IMR-90 (cell line): Measurements from ENCODE around the gene PARP1. TPM values are rescaled to one million over a fixed set of nuclear protein-coding genes. Genes with fewer than 3 reads are reported as not detected.

Experiments used
- ATAC-seq: fragments of 200-7000 bp; cut with Tn5 transposase; 2 replicates; pipeline ENCODE4 v1.9.1; 2020; ENCODE audit warnings: low read depth, mild to moderate bottlenecking, moderate library complexity
- BruUV-seq: library from RNA; stranded (reverse); fragments of 400-500 nt; replicated peaks from 2 replicates; lab custom pipeline; 2021; lab: Mats Ljungman, UMichigan
- CTCF ChIA-PET: fragments of 300-600 bp; formaldehyde crosslinking; extraction: SDS; loops from one replicate; lab custom pipeline; 2021; ENCODE audit warnings: antibody characterized with exemption; lab: Yijun Ruan, JAX
- POLR2A ChIA-PET: fragments of 300-600 bp; sonication (Branson Sonifier 250); formaldehyde crosslinking; loops from one replicate; lab custom pipeline; 2022; ENCODE audit warnings: antibody characterized with exemption; ENCODE audit not compliant: unreplicated experiment; lab: Charles Lee
- DNase-seq: peaks from one replicate; pipeline ENCODE4 v3.0.0; 2013
- H2AFZ ChIP-seq: replicated peaks from 2 replicates; pipeline ENCODE3; 2013; ENCODE audit warnings: low read length, mild to moderate bottlenecking; ENCODE audit not compliant: poor library complexity
- H2AK5ac ChIP-seq: 2 replicates; pipeline ENCODE4 v1.6.1; 2013; ENCODE audit warnings: low read depth, low read length, inconsistent platforms
- H2AK9ac ChIP-seq: replicated peaks from 2 replicates; pipeline ENCODE3; 2013; ENCODE audit warnings: mild to moderate bottlenecking, low read depth, low read length, moderate library complexity; ENCODE audit not compliant: poor library complexity
- H2BK120ac ChIP-seq: 2 replicates; pipeline ENCODE4 v1.6.1; 2013; ENCODE audit warnings: low read depth, low read length, inconsistent platforms
- H2BK15ac ChIP-seq: 3 replicates; pipeline ENCODE4 v1.6.1; 2013; ENCODE audit warnings: low read depth, low read length, inconsistent platforms
- H2BK20ac ChIP-seq: 2 replicates; pipeline ENCODE4 v1.6.1; 2013; ENCODE audit warnings: low read depth, mild to moderate bottlenecking, inconsistent platforms, low read length, moderate library complexity
- H2BK5ac ChIP-seq: 2 replicates; pipeline ENCODE4 v1.6.1; 2013; ENCODE audit warnings: mild to moderate bottlenecking, low read depth, low read length, inconsistent platforms; ENCODE audit not compliant: poor library complexity, severe bottlenecking
- H3K14ac ChIP-seq: replicated peaks from 2 replicates; pipeline ENCODE4 v1.6.1; 2013; ENCODE audit warnings: low read depth, low read length, inconsistent platforms
- H3K18ac ChIP-seq: 2 replicates; pipeline ENCODE4 v1.6.1; 2013; ENCODE audit warnings: low read depth, low read length, control low read depth
- H3K23ac ChIP-seq: 2 replicates; pipeline ENCODE4 v1.6.1; 2013; ENCODE audit warnings: low read depth, low read length, inconsistent platforms
- H3K27ac ChIP-seq: 2 replicates; pipeline ENCODE4 v1.5.1; 2013; ENCODE audit warnings: mild to moderate bottlenecking, control low read depth, low read length; ENCODE audit not compliant: insufficient read depth
- H3K27me3 ChIP-seq: 2 replicates; pipeline ENCODE4 v1.6.1; 2013; ENCODE audit warnings: low read length; ENCODE audit not compliant: control insufficient read depth, insufficient read depth
- H3K36me3 ChIP-seq: 2 replicates; pipeline ENCODE4 v1.6.1; 2013; ENCODE audit warnings: low read length, mixed read lengths; ENCODE audit not compliant: control insufficient read depth, insufficient read depth
- H3K4ac ChIP-seq: 2 replicates; pipeline ENCODE4 v1.6.1; 2013; ENCODE audit warnings: low read depth, low read length, inconsistent platforms
- H3K4me1 ChIP-seq: 2 replicates; pipeline ENCODE4 v1.6.1; 2013; ENCODE audit warnings: low read length, mixed read lengths; ENCODE audit not compliant: control insufficient read depth, insufficient read depth
- H3K4me2 ChIP-seq: 2 replicates; pipeline ENCODE4 v1.6.1; 2013; ENCODE audit warnings: low read depth, mild to moderate bottlenecking, control low read depth, low read length, moderate library complexity
- H3K4me3 ChIP-seq: 2 replicates; pipeline ENCODE4 v1.5.1; 2013; ENCODE audit warnings: low read depth, mild to moderate bottlenecking, control low read depth, low read length, moderate library complexity; ENCODE audit not compliant: insufficient read depth
- H3K56ac ChIP-seq: 2 replicates; pipeline ENCODE4 v1.6.1; 2013; ENCODE audit warnings: low read length, inconsistent platforms; ENCODE audit not compliant: insufficient read depth; ENCODE audit errors: extremely low read depth
- H3K79me1 ChIP-seq, 2 experiments: 2 replicates each; pipeline ENCODE4 v1.6.1; 2013; ENCODE audit warnings: low read length in 2 of 2, inconsistent platforms in 1 of 2, low read depth in 1 of 2
- H3K9ac ChIP-seq: 2 replicates; pipeline ENCODE4 v1.6.1; 2013; ENCODE audit warnings: low read depth, low read length, control low read depth
- H3K9me1 ChIP-seq: 2 replicates; pipeline ENCODE4 v1.6.1; 2013; ENCODE audit warnings: low read length, inconsistent platforms; ENCODE audit not compliant: insufficient read depth
- H3K9me3 ChIP-seq: 2 replicates; pipeline ENCODE4 v1.6.1; 2013; ENCODE audit warnings: low read length; ENCODE audit not compliant: control insufficient read depth, insufficient read depth
- H4K20me1 ChIP-seq: 2 replicates; pipeline ENCODE4 v1.6.1; 2013; ENCODE audit warnings: low read length, inconsistent platforms; ENCODE audit not compliant: insufficient read depth
- H4K5ac ChIP-seq: 2 replicates; pipeline ENCODE4 v1.6.1; 2013; ENCODE audit warnings: mild to moderate bottlenecking, low read depth, low read length, control low read depth
- H4K8ac ChIP-seq, 2 experiments: 2 replicates each; pipeline ENCODE4 v1.6.1; 2013; ENCODE audit warnings: low read depth in 2 of 2, low read length in 2 of 2, control low read depth in 1 of 2, inconsistent platforms in 1 of 2
- H4K91ac ChIP-seq: 2 replicates; pipeline ENCODE4 v1.6.1; 2013; ENCODE audit warnings: low read depth, low read length, inconsistent platforms; ENCODE audit not compliant: insufficient read depth
- BHLHE40 ChIP-seq: fragments of 150-350 bp; IDR thresholded peaks from 2 replicates; pipeline ENCODE4 v1.6.1; 2016; ENCODE audit warnings: mild to moderate bottlenecking, low read depth, low read length
- CEBPB ChIP-seq: IDR thresholded peaks from 2 replicates; pipeline ENCODE4 v1.6.1; 2012; ENCODE audit warnings: low read depth, low read length, improper control_type of control experiment
- ELK1 ChIP-seq: fragments of 150-350 bp; IDR thresholded peaks from 2 replicates; pipeline ENCODE4 v1.6.1; 2016; ENCODE audit warnings: low read depth, mild to moderate bottlenecking, low read length, moderate library complexity, borderline replicate concordance
- MAZ ChIP-seq: IDR thresholded peaks from 2 replicates; pipeline ENCODE4 v1.6.1; 2012; ENCODE audit warnings: low read depth, mild to moderate bottlenecking, low read length, improper control_type of control experiment, moderate library complexity, borderline replicate concordance
- MXI1 ChIP-seq: IDR thresholded peaks from 2 replicates; pipeline ENCODE4 v1.6.1; 2012; ENCODE audit warnings: low read depth, mild to moderate bottlenecking, low read length, moderate library complexity, borderline replicate concordance
- NFE2L2 ChIP-seq: fragments of 150-350 bp; IDR thresholded peaks from 2 replicates; pipeline ENCODE4 v1.6.1; 2016; ENCODE audit warnings: low read depth, mild to moderate bottlenecking, low read length
- RAD21 ChIP-seq: IDR thresholded peaks from 2 replicates; pipeline ENCODE4 v1.6.1; 2012; ENCODE audit warnings: low read length, improper control_type of control experiment
- RCOR1 ChIP-seq: IDR thresholded peaks from 2 replicates; pipeline ENCODE4 v1.6.1; 2012; ENCODE audit warnings: mild to moderate bottlenecking, low read length, improper control_type of control experiment; ENCODE audit not compliant: insufficient replicate concordance
- SMC3 ChIP-seq: fragments of 150-350 bp; IDR thresholded peaks from 2 replicates; pipeline ENCODE4 v1.6.1; 2016; ENCODE audit warnings: low read depth, mild to moderate bottlenecking, antibody characterized with exemption, low read length, moderate library complexity
- WGBS, 2 experiments: methylation state at CpG; one replicate each; pipeline versions ENCODE4 v1.1.5 to v1.1.7; 2013; ENCODE audit warnings: missing lambda C conversion rate in 2 of 2; ENCODE audit not compliant: insufficient read length in 1 of 2; ENCODE audit errors: extremely low coverage in 2 of 2; 5-methylcytosine and 5-hydroxymethylcytosine counted together
- dilution Hi-C: fragments of 300-500 bp; cut with HindIII; formaldehyde crosslinking; loops from one replicate; pipeline ENCODE4 v1.14.3; 2018; ENCODE audit warnings: low sequenced_read_pairs; ENCODE audit not compliant: unreplicated experiment
- in situ Hi-C: fragments of 300-500 bp; cut with MboI; formaldehyde crosslinking; loops from 3 replicates; pipeline ENCODE4 v1.14.3; 2019; ENCODE audit warnings: low sequenced_read_pairs, inconsistent platforms, mixed read lengths
- intact Hi-C: fragments of 100-400 bp; cut with micrococcal nuclease; formaldehyde crosslinking; loops from 2 replicates; pipeline ENCODE4 v1.10.0; 2022
- polyA plus RNA-seq, 3 experiments: library from polyadenylated mRNA; depleted of rRNA; stranded (reverse); fragments of >200 nt; gene quantifications; 2 replicates each; pipeline ENCODE4 v1.2.3, GENCODE V29; 2012; ENCODE audit warnings: low replicate concordance in 1 of 3
- total RNA-seq: library from RNA; depleted of rRNA; stranded (reverse); fragments of >200 nt; gene quantifications from 2 replicates; pipeline ENCODE4 v1.2.3, GENCODE V29; 2012
- TF ChIP-seq, protein P1 (sequence below): conservative IDR thresholded peaks from 2 replicates; pipeline ENCODE4 v1.5.1; 2012; ENCODE audit warnings: mild to moderate bottlenecking, low read depth, low read length, improper control_type of control experiment
- TF ChIP-seq, protein P2 (sequence below): fragments of 150-350 bp; IDR thresholded peaks from 2 replicates; pipeline ENCODE4 v1.6.1; 2017; ENCODE audit warnings: mild to moderate bottlenecking, antibody characterized with exemption, low read length, low read depth

The PARP1 gene
- total and polyA plus RNA-seq, 2 of the 4 experiments (the other 2 are of a cell fraction): 86.5 to 105 TPM

DNA sequence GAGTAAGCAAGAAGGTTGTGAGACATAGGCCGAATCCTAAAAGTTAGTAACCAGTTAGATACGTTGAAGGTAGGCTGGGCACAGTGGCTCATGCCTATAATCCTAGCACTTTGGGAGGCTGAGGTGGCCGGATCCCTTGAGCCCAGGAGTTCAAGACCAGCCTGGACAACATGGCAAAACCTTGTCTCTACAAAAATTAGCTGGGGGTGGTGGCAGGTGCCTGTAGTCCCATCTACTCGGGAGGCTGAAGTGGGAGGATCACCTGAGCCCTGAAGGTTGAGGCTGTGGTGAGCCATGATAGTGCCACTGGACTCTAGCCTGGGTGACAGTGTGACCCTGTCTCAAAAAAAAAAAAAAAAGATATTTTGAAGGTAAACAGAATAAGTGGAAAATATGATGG is 1.5 kb upstream of the PARP1 start:
- no peak overlapping the region for H2AK5ac ChIP-seq
- intact Hi-C loops: no loop called here
- H3K79me1 ChIP-seq: peaks cover 14 to 22% of the 10 kb centered on the region in 2 experiments
- no peak overlapping the region for H4K5ac ChIP-seq
- peaks cover 11% of the 10 kb centered on the region for H3K9me1 ChIP-seq
- no peak overlapping the region for H2BK120ac ChIP-seq
- H3K56ac ChIP-seq: no peak overlapping the region
- ChIA-PET POLR2A (no interaction called here), CTCF (no interaction called here)
- no peak overlapping the region for H4K91ac ChIP-seq
- no TSS peak for BruUV-seq
- no peak overlapping the region for H3K4me2 ChIP-seq
- H2BK5ac ChIP-seq: no peak overlapping the region
- 100% methylated on average over 1 of the region's 4 CpGs; no CpG with 5 or more reads in 1 of the 2 experiments for WGBS, 2 experiments
- no peak overlapping the region for H4K8ac ChIP-seq
- H2BK15ac ChIP-seq: no peak overlapping the region
- H3K4me1 ChIP-seq: peaks cover 13% of the 10 kb centered on the region
- no peak overlapping the region for H3K18ac ChIP-seq
- DNase-seq (no peak), ATAC-seq (no peak)
- TF ChIP-seq SMC3: no peak
- TF ChIP-seq MXI1: no peak
- TF ChIP-seq, protein P1, sequence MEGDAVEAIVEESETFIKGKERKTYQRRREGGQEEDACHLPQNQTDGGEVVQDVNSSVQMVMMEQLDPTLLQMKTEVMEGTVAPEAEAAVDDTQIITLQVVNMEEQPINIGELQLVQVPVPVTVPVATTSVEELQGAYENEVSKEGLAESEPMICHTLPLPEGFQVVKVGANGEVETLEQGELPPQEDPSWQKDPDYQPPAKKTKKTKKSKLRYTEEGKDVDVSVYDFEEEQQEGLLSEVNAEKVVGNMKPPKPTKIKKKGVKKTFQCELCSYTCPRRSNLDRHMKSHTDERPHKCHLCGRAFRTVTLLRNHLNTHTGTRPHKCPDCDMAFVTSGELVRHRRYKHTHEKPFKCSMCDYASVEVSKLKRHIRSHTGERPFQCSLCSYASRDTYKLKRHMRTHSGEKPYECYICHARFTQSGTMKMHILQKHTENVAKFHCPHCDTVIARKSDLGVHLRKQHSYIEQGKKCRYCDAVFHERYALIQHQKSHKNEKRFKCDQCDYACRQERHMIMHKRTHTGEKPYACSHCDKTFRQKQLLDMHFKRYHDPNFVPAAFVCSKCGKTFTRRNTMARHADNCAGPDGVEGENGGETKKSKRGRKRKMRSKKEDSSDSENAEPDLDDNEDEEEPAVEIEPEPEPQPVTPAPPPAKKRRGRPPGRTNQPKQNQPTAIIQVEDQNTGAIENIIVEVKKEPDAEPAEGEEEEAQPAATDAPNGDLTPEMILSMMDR: no peak
- no peak for TF ChIP-seq RAD21
- no peak for TF ChIP-seq BHLHE40
- no peak for TF ChIP-seq NFE2L2
- TF ChIP-seq ELK1: no peak
- no peak for TF ChIP-seq RCOR1
- no peak for TF ChIP-seq MAZ
- TF ChIP-seq, protein P2, sequence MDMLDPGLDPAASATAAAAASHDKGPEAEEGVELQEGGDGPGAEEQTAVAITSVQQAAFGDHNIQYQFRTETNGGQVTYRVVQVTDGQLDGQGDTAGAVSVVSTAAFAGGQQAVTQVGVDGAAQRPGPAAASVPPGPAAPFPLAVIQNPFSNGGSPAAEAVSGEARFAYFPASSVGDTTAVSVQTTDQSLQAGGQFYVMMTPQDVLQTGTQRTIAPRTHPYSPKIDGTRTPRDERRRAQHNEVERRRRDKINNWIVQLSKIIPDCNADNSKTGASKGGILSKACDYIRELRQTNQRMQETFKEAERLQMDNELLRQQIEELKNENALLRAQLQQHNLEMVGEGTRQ: no peak
- no peak for TF ChIP-seq CEBPB
- H3K14ac ChIP-seq: no peak overlapping the region
- no peak overlapping the region for H3K23ac ChIP-seq
- no peak overlapping the region for H2AK9ac ChIP-seq
- peaks cover 10% of the 10 kb centered on the region for H4K20me1 ChIP-seq
- H3K36me3 ChIP-seq: no peaks in the 10 kb centered on the region
- no peak overlapping the region for H2BK20ac ChIP-seq
- no peak overlapping the region for H3K27ac ChIP-seq
- no peaks in the 10 kb centered on the region for H3K9me3 ChIP-seq
- H2AFZ ChIP-seq: no peak overlapping the region
- in situ Hi-C loops: no loop called here
- dilution Hi-C loops: no loop called here
- H3K4ac ChIP-seq: no peak overlapping the region
- H3K9ac ChIP-seq: no peak overlapping the region
- peaks cover 11% of the 10 kb centered on the region for H3K27me3 ChIP-seq
- H3K4me3 ChIP-seq: no peak overlapping the region
